OCI-LY1 (cell line): ENCODE data around the gene IL10.

Source experiments
- H2AFZ ChIP-seq: fragments of 200-600 bp; sonication (generic), shearing (Covaris generic); 2 replicates; pipeline ENCODE4 v1.6.0; 2014; ENCODE audit warnings: antibody characterized with exemption, mild to moderate bottlenecking, low read length
- H3F3A ChIP-seq: fragments of 200-600 bp; sonication (generic), shearing (Covaris generic); 2 replicates; pipeline ENCODE4 v1.6.0; 2014; ENCODE audit warnings: mild to moderate bottlenecking, antibody characterized with exemption, low read length, moderate library complexity; ENCODE audit not compliant: insufficient read depth
- H3K27ac ChIP-seq: fragments of 200-600 bp; sonication (generic); 2 replicates; pipeline ENCODE4 v1.5.1; 2014; ENCODE audit warnings: low read length, mixed run types, mild to moderate bottlenecking, low read depth; ENCODE audit not compliant: poor library complexity, severe bottlenecking
- H3K27me3 ChIP-seq: fragments of 200-600 bp; sonication (generic); 2 replicates; pipeline ENCODE4 v1.6.0; 2014; ENCODE audit warnings: antibody characterized with exemption, mild to moderate bottlenecking, low read length, moderate library complexity; ENCODE audit not compliant: insufficient read depth
- H3K36me3 ChIP-seq: fragments of 200-600 bp; sonication (generic); 2 replicates; pipeline ENCODE4 v1.6.1; 2014; ENCODE audit warnings: mild to moderate bottlenecking, antibody characterized with exemption, low read length, moderate library complexity, mixed read lengths; ENCODE audit not compliant: insufficient read depth
- H3K4me1 ChIP-seq: fragments of 200-600 bp; sonication (generic); 2 replicates; pipeline ENCODE4 v1.5.1; 2014; ENCODE audit warnings: mild to moderate bottlenecking, low read length, moderate library complexity; ENCODE audit not compliant: insufficient read depth, severe bottlenecking
- H3K4me2 ChIP-seq: fragments of 200-600 bp; sonication (generic), shearing (Covaris generic); 2 replicates; pipeline ENCODE4 v1.6.1; 2014; ENCODE audit warnings: low read length
- H3K4me3 ChIP-seq: fragments of 200-600 bp; sonication (generic); 2 replicates; pipeline ENCODE4 v1.5.1; 2014; ENCODE audit warnings: low read length, low read depth, mild to moderate bottlenecking, mixed read lengths; ENCODE audit not compliant: poor library complexity, severe bottlenecking
- H3K79me2 ChIP-seq: fragments of 200-600 bp; shearing (Covaris generic); 2 replicates; pipeline ENCODE4 v1.6.1; 2016; ENCODE audit warnings: mixed run types, low read length, mixed read lengths; ENCODE audit not compliant: insufficient read depth
- H3K9ac ChIP-seq: fragments of 200-600 bp; sonication (generic), shearing (Covaris generic); 2 replicates; pipeline ENCODE4 v1.6.1; 2014; ENCODE audit warnings: mild to moderate bottlenecking, low read length, mixed read lengths
- H3K9me2 ChIP-seq: fragments of 200-600 bp; sonication (generic), shearing (Covaris generic); 2 replicates; pipeline ENCODE4 v1.6.1; 2014; ENCODE audit warnings: low read depth, mild to moderate bottlenecking, low read length, mixed read lengths
- H3K9me3 ChIP-seq: fragments of 200-600 bp; shearing (Covaris generic); 2 replicates; pipeline ENCODE4 v1.6.1; 2014; ENCODE audit warnings: low read length, mixed read lengths
- H4K20me1 ChIP-seq: fragments of 200-600 bp; sonication (generic), shearing (Covaris generic); 2 replicates; pipeline ENCODE4 v1.6.0; 2016; ENCODE audit warnings: mild to moderate bottlenecking, low read length; ENCODE audit not compliant: insufficient read depth
- CTCF ChIP-seq: fragments of 200-600 bp; sonication (generic), shearing (Covaris generic); IDR thresholded peaks from 2 replicates; pipeline ENCODE4 v1.5.1; 2017; ENCODE audit warnings: mild to moderate bottlenecking, antibody characterized with exemption, low read length, moderate library complexity, mixed read lengths
- EZH2 ChIP-seq: fragments of 200-600 bp; sonication (generic), shearing (Covaris generic); IDR thresholded peaks from 2 replicates; pipeline ENCODE4 v1.8.0; 2017; ENCODE audit warnings: borderline replicate concordance, mixed run types, mild to moderate bottlenecking, antibody characterized with exemption, low read length, moderate library complexity, mixed read lengths

Gene IL10

GRCh38 chr1:206739411-206740076 lies 32.8 kb downstream of the IL10 start:
- Histone ChIP-seq H2AFZ (no peak overlapping the region), H3K27me3 (no peaks in the 10 kb centered on the region), H3K27ac (peak overlapping the region; percentile 80), H3K4me2 (peak overlapping the region; percentile 8; the same call in 1 of the 2 replicates), H3F3A (no peaks in the 10 kb centered on the region), H3K79me2 (no peaks in the 10 kb centered on the region), H3K9ac (peak overlapping the region; percentile 6; the same call in 1 of the 2 replicates), H3K4me1 (peaks cover 45% of the 10 kb centered on the region), H3K4me3 (peak overlapping the region; percentile 6), H3K9me3 (no peaks in the 10 kb centered on the region), H4K20me1 (no peaks in the 10 kb centered on the region), H3K9me2 (no peaks in the 10 kb centered on the region), H3K36me3 (no peaks in the 10 kb centered on the region)
- TF ChIP-seq CTCF = no peak

- Histone ChIP-seq H3K9ac (no peak overlapping the region), H3K4me2 (peak overlapping the region; percentile 8; the same call in 1 of the 2 replicates), H3F3A (no peaks in the 10 kb centered on the region), H2AFZ (no peak overlapping the region), H3K9me2 (no peaks in the 10 kb centered on the region), H3K79me2 (no peaks in the 10 kb centered on the region), H3K36me3 (no peaks in the 10 kb centered on the region), H3K27me3 (no peaks in the 10 kb centered on the region), H3K9me3 (no peaks in the 10 kb centered on the region), H4K20me1 (no peaks in the 10 kb centered on the region), H3K27ac (peak overlapping the region; percentile 80), H3K4me3 (peak overlapping the region; percentile 6), H3K4me1 (peaks cover 45% of the 10 kb centered on the region)
- TF ChIP-seq CTCF = peak; percentile 35; the same call in 1 of the 2 replicates
- no peak for TF ChIP-seq EZH2
Measured at GRCh38 chr1:206738370-206739366, 33.6 kb downstream of the IL10 start.

- H3K4me3 ChIP-seq = no peak overlapping the region
- peaks cover 38% of the 10 kb centered on the region for H3K4me1 ChIP-seq
- no peaks in the 10 kb centered on the region for H3K9me2 ChIP-seq
- H3F3A ChIP-seq = no peaks in the 10 kb centered on the region
- H2AFZ ChIP-seq = no peak overlapping the region
- peak overlapping the region; percentile 80 for H3K27ac ChIP-seq
- no peak overlapping the region for H3K9ac ChIP-seq
- no peaks in the 10 kb centered on the region for H3K79me2 ChIP-seq
- H3K4me2 ChIP-seq = no peak overlapping the region
- no peaks in the 10 kb centered on the region for H3K27me3 ChIP-seq
- H4K20me1 ChIP-seq = no peaks in the 10 kb centered on the region
- H3K9me3 ChIP-seq = no peaks in the 10 kb centered on the region
- TF ChIP-seq CTCF (no peak), EZH2 (no peak)
- H3K36me3 ChIP-seq = no peaks in the 10 kb centered on the region
Measured at GRCh38 chr1:206737729-206738201, 34.5 kb downstream of the IL10 start.
